K562 (cell line): ENCODE data around the gene ACSF3. TPM values are rescaled to one million over a fixed set of nuclear protein-coding genes. Genes with fewer than 3 reads are reported as not detected.
A peak's percentile ranks its signal among the peaks of the same experiment; 100 is the strongest.

Experiments
- ATF7 ChIP-seq: fragments of 450-650 bp; IDR thresholded peaks from 2 replicates; pipeline ENCODE4 v1.7.1; 2014; ENCODE audit warnings: mild to moderate bottlenecking, moderate library complexity
- CREM ChIP-seq: IDR thresholded peaks from 2 replicates; pipeline ENCODE4 v1.6.1; 2014; ENCODE audit warnings: antibody characterized with exemption, low read depth
- GABPB2 ChIP-seq: fragments of 250-450 bp; sonication (Bioruptor Pico); conservative IDR thresholded peaks from 2 replicates; pipeline ENCODE4 v1.5.1; 2021; ENCODE audit warnings: mild to moderate bottlenecking
- HMGN3 ChIP-seq: IDR thresholded peaks from 2 replicates; pipeline ENCODE4 v1.6.1; 2011; ENCODE audit warnings: borderline replicate concordance, low read depth, mild to moderate bottlenecking, mixed read lengths, low read length; ENCODE audit not compliant: insufficient read length; ENCODE audit errors: extremely low read depth
- LCOR ChIP-seq: sonication (generic); formaldehyde crosslinking; IDR thresholded peaks from 2 replicates; pipeline ENCODE4 v1.8.0; 2022; ENCODE audit warnings: mild to moderate bottlenecking, missing genetic modification reagents
- NFXL1 ChIP-seq: fragments of 450-650 bp; formaldehyde crosslinking; IDR thresholded peaks from 2 replicates; pipeline ENCODE4 v1.4.0; 2021; ENCODE audit warnings: mild to moderate bottlenecking
- RNF2 ChIP-seq: sonication (generic); IDR thresholded peaks from 2 replicates; pipeline ENCODE4 v1.6.1; 2016
- SAFB ChIP-seq: fragments of 200-400 bp; formaldehyde crosslinking; IDR thresholded peaks from 2 replicates; pipeline ENCODE4 v1.6.1; 2017; ENCODE audit warnings: low read depth, low read length, borderline replicate concordance
- ZFP36 ChIP-seq: fragments of 150-350 bp; IDR thresholded peaks from 2 replicates; pipeline ENCODE4 v1.6.1; 2018; ENCODE audit warnings: low read length, low read depth; ENCODE audit not compliant: partially characterized antibody
- ZNF79 ChIP-seq: fragments of 250-450 bp; sonication (Bioruptor Pico); IDR thresholded peaks from 2 replicates; pipeline ENCODE4 v1.4.0; 2020; ENCODE audit warnings: low read depth, mild to moderate bottlenecking, moderate library complexity
- polyA plus RNA-seq, 8 experiments: library from polyadenylated mRNA; depleted of rRNA in 4 of 8; stranded (reverse) in 5 of 8; unstranded in 3 of 8; fragments of >200 nt; fragmentation: Nextera tagmentation in 2 of 8; fragmentation: Illumina TruSeq in 1 of 8; extraction: Ambion mirVana in 2 of 8; extraction: Trizol in 1 of 8; gene quantifications; 2 replicates each; pipeline versions ENCODE4 v1.2.1 to v1.2.3, GENCODE V29; 2011 to 2014; ENCODE audit warnings: inconsistent platforms in 1 of 8, missing spikeins in 1 of 8
- total RNA-seq, 7 experiments: library from RNA; depleted of rRNA in 6 of 7; stranded (reverse); fragments of >200 nt in 6 of 7; fragmentation: Illumina TruSeq in 2 of 7; extraction: Trizol in 2 of 7; gene quantifications; 2 replicates each; pipeline versions ENCODE4 v1.2.1 to v1.2.3, GENCODE V29; 2011 to 2021; ENCODE audit warnings: low replicate concordance in 1 of 7
- TF ChIP-seq, protein P1 (sequence below), 2 experiments: fragments of 450-650 bp; formaldehyde crosslinking in 1 of 2; IDR thresholded peaks; 2 replicates each; pipeline versions ENCODE4 v1.4.0 to v1.6.1; 2014 to 2020; ENCODE audit warnings: mild to moderate bottlenecking in 2 of 2, borderline replicate concordance in 1 of 2, low read depth in 1 of 2
- TF ChIP-seq, protein P2 (sequence below), 3 experiments: IDR thresholded peaks in 2 of 3; conservative IDR thresholded peaks in 1 of 3; 2 replicates each; pipeline ENCODE4 v1.5.1; 2011 to 2012; ENCODE audit warnings: low read length in 3 of 3, mild to moderate bottlenecking in 3 of 3, control low read depth in 2 of 3, improper control_type of control experiment in 1 of 3, inconsistent platforms in 1 of 3, low read depth in 1 of 3, mixed read lengths in 1 of 3, moderate library complexity in 1 of 3; ENCODE audit not compliant: insufficient read depth in 2 of 3
- TF ChIP-seq, protein P3 (sequence below): fragments of 250-450 bp; sonication (Bioruptor Pico); IDR thresholded peaks from 2 replicates; pipeline ENCODE4 v1.5.0; 2021; ENCODE audit warnings: mild to moderate bottlenecking, moderate library complexity

ACSF3 gene
- total and polyA plus RNA-seq, 9 of the 15 experiments (the other 6 are each of a cell fraction or from before 2014, with no cell fraction given): 0.77 to 32.8 (median 14.7) TPM

DNA sequence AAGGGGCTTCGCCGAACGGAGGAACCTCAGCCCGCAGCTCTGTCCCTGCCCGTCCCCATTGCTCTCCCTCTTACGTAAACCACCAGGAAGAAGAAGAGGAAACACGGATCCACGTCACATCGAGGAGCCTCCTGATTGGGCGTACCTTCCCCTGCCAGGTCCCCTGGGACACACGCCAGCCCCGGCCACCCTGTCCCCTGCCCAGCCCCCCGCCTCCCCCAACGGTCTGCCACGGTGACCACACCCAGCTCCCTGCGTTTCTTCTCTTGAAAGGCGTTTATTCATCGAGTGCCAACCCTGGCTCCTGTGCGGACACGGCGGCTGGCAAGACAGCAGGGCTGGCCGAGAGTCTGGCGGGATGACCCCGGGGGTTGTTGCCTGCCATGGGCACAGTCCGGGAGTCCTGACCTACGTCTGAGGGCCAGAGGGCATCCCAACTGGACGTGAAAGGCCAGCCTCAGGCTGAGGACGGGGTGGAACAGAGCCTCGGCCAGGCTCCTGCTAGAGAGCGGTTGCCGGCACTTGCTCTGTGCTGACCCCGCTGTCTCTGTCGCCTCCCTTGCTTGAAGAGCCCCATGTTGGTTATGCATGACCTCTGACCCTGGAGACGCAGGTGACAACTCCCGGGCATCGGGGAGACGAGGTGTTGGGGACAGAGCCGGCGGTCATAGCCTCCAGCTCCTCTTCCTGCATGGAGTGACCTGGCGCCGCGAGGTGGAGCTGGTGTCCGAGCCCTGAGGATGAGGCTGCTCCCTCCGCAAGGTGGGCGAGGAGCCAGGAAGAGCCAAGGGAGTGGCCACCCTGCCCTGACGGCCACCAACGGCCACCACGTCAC lies 40.5 kb upstream of the ACSF3 start (continued):
- TF ChIP-seq, protein P1, sequence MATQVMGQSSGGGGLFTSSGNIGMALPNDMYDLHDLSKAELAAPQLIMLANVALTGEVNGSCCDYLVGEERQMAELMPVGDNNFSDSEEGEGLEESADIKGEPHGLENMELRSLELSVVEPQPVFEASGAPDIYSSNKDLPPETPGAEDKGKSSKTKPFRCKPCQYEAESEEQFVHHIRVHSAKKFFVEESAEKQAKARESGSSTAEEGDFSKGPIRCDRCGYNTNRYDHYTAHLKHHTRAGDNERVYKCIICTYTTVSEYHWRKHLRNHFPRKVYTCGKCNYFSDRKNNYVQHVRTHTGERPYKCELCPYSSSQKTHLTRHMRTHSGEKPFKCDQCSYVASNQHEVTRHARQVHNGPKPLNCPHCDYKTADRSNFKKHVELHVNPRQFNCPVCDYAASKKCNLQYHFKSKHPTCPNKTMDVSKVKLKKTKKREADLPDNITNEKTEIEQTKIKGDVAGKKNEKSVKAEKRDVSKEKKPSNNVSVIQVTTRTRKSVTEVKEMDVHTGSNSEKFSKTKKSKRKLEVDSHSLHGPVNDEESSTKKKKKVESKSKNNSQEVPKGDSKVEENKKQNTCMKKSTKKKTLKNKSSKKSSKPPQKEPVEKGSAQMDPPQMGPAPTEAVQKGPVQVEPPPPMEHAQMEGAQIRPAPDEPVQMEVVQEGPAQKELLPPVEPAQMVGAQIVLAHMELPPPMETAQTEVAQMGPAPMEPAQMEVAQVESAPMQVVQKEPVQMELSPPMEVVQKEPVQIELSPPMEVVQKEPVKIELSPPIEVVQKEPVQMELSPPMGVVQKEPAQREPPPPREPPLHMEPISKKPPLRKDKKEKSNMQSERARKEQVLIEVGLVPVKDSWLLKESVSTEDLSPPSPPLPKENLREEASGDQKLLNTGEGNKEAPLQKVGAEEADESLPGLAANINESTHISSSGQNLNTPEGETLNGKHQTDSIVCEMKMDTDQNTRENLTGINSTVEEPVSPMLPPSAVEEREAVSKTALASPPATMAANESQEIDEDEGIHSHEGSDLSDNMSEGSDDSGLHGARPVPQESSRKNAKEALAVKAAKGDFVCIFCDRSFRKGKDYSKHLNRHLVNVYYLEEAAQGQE (IDR thresholded peaks at IDR 0.05; ENCODE audit: borderline replicate concordance): peak; percentile 31
- TF ChIP-seq, protein P1 (CRISPR knock-in tag; IDR thresholded peaks at IDR 0.05; ENCODE audit: low read depth): no peak
- TF ChIP-seq, protein P2, sequence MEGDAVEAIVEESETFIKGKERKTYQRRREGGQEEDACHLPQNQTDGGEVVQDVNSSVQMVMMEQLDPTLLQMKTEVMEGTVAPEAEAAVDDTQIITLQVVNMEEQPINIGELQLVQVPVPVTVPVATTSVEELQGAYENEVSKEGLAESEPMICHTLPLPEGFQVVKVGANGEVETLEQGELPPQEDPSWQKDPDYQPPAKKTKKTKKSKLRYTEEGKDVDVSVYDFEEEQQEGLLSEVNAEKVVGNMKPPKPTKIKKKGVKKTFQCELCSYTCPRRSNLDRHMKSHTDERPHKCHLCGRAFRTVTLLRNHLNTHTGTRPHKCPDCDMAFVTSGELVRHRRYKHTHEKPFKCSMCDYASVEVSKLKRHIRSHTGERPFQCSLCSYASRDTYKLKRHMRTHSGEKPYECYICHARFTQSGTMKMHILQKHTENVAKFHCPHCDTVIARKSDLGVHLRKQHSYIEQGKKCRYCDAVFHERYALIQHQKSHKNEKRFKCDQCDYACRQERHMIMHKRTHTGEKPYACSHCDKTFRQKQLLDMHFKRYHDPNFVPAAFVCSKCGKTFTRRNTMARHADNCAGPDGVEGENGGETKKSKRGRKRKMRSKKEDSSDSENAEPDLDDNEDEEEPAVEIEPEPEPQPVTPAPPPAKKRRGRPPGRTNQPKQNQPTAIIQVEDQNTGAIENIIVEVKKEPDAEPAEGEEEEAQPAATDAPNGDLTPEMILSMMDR (IDR thresholded peaks at IDR 0.05 in 2 of 3, conservative IDR thresholded peaks at IDR 0.05 in 1 of 3; ENCODE audit: insufficient read depth in 2 of 3, low read depth in 1 of 3, low read length in 3 of 3): peak; percentile 34 to 50 (median 49); a peak in 4 of 6 replicates
- TF ChIP-seq RNF2: no peak
- TF ChIP-seq GABPB2: no peak
- peak; percentile 61 for TF ChIP-seq CREM
- TF ChIP-seq HMGN3: peak; percentile 31
- no peak for TF ChIP-seq NFXL1 (CRISPR knock-in tag)
- TF ChIP-seq ATF7: 0 out of 2 replicates have a peak, but pooled peaks have one; percentile 11
- TF ChIP-seq, protein P3, sequence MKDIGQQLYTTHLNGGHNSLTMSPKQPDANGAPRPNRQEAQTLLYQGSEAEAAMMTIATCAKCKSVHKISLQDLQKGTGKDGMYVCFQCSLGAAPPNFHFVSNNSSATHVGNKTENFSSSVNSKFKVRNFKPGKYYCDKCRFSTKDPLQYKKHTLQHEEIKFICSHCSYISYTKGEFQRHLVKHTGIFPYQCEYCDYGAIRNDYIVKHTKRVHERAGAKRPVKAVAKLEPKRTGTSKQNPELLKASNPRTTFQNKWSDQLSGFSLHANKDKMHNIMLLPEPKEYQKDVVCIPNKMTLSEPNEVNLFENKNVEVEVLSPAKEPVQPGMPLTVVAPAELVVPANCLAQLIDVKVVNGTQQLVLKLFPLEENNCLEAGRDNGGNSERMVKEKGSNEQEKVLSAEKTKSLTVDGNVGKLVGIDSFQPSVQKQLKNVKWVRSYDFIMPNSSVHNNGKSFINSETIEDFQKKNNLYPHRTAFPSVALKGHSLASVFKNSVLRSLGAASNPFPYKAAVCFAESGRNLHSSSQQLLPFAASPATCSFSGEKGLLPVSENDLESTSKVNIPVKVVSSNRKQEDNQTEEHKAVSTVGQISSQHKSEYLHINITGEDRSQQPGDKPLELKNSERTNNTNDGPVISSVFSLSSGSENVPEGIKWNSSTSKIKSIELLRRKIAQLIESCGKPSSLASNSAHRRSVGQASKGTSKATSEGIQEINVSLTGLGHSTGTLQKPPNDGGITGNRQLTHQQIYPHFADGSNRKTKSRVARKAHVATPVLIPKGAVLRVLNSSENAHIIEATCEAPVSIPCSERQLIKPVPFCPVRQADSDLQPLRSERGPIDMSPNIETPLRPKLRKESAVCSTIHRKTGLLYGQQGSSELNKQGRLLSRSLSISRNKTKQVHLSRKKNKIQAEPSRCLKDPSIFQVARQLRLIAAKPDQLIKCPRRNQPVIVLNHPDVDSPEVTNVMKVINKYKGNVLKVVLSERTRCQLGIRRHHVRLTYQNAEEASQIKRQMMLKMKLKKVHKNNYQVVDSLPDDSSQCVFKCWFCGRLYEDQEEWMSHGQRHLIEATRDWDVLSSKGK (CRISPR knock-in tag): no peak
- no peak for TF ChIP-seq ZNF79
- TF ChIP-seq SAFB: no peak
- TF ChIP-seq LCOR (CRISPR knock-in tag): no peak
- TF ChIP-seq ZFP36: no peak
